H9 (cell line): ENCODE results near the gene STARD3. TPM values are rescaled to one million over a fixed set of nuclear protein-coding genes. Genes with fewer than 3 reads are reported as not detected.

Experiments
- DNase-seq: peaks from one replicate; pipeline ENCODE4 v3.0.0-alpha.2; 2017
- H2AFZ ChIP-seq: one replicate; pipeline ENCODE4 v1.6.1; 2013; ENCODE audit warnings: mild to moderate bottlenecking, low read length, control low read depth, moderate library complexity
- H2AK5ac ChIP-seq: 2 replicates; pipeline ENCODE4 v1.6.1; 2013; ENCODE audit warnings: low read length, control low read depth, mixed read lengths; ENCODE audit not compliant: insufficient read length
- H2BK120ac ChIP-seq: one replicate; pipeline ENCODE4 v1.6.1; 2013; ENCODE audit warnings: low read depth, mild to moderate bottlenecking, low read length, control low read depth, inconsistent platforms; ENCODE audit not compliant: poor library complexity, severe bottlenecking
- H2BK12ac ChIP-seq: 2 replicates; pipeline ENCODE4 v1.6.1; 2013; ENCODE audit warnings: low read length, control low read depth, mixed read lengths, low read depth; ENCODE audit not compliant: insufficient read length
- H2BK15ac ChIP-seq: 2 replicates; pipeline ENCODE4 v1.6.1; 2013; ENCODE audit warnings: low read depth, low read length, control low read depth
- H2BK20ac ChIP-seq: one replicate; pipeline ENCODE4 v1.6.1; 2013; ENCODE audit warnings: low read depth, mild to moderate bottlenecking, low read length, control low read depth, inconsistent platforms; ENCODE audit not compliant: poor library complexity, severe bottlenecking
- H2BK5ac ChIP-seq: 2 replicates; pipeline ENCODE4 v1.6.1; 2013; ENCODE audit warnings: low read length, control low read depth, mixed read lengths; ENCODE audit not compliant: insufficient read length
- H3K14ac ChIP-seq: 2 replicates; pipeline ENCODE4 v1.6.1; 2013; ENCODE audit warnings: low read length, control low read depth; ENCODE audit not compliant: insufficient read depth
- H3K18ac ChIP-seq: 2 replicates; pipeline ENCODE4 v1.6.1; 2013; ENCODE audit warnings: low read depth, mild to moderate bottlenecking, mixed read lengths, low read length, control low read depth; ENCODE audit not compliant: insufficient read length
- H3K23ac ChIP-seq: 2 replicates; pipeline ENCODE4 v1.6.1; 2013; ENCODE audit warnings: low read length, control low read depth, mixed read lengths, low read depth; ENCODE audit not compliant: insufficient read length
- H3K23me2 ChIP-seq: 2 replicates; pipeline ENCODE4 v1.6.1; 2013; ENCODE audit warnings: low read depth, mild to moderate bottlenecking, mixed read lengths, low read length, control low read depth; ENCODE audit not compliant: insufficient read length, poor library complexity, severe bottlenecking
- H3K27ac ChIP-seq: 2 replicates; pipeline ENCODE4 v1.5.1; 2013; ENCODE audit warnings: low read length, control low read depth, mixed read lengths, low read depth; ENCODE audit not compliant: insufficient read length
- H3K27me3 ChIP-seq: 2 replicates; pipeline ENCODE4 v1.6.1; 2013; ENCODE audit warnings: low read length, control low read depth, inconsistent platforms; ENCODE audit not compliant: insufficient read depth
- H3K4ac ChIP-seq: 2 replicates; pipeline ENCODE4 v1.6.1; 2013; ENCODE audit warnings: low read depth, mild to moderate bottlenecking, control low read depth, inconsistent platforms, low read length, moderate library complexity
- H3K4me1 ChIP-seq: 2 replicates; pipeline ENCODE4 v1.6.1; 2013; ENCODE audit warnings: low read length, control low read depth, inconsistent platforms; ENCODE audit not compliant: insufficient read depth
- H3K4me2 ChIP-seq: 2 replicates; pipeline ENCODE4 v1.6.1; 2013; ENCODE audit warnings: low read length, control low read depth, mixed read lengths; ENCODE audit not compliant: insufficient read length, insufficient read depth
- H3K56ac ChIP-seq: 2 replicates; pipeline ENCODE4 v1.6.1; 2013; ENCODE audit warnings: low read depth, mild to moderate bottlenecking, mixed read lengths, low read length, control low read depth; ENCODE audit not compliant: insufficient read length
- H3K79me1 ChIP-seq: 2 replicates; pipeline ENCODE4 v1.6.1; 2013; ENCODE audit warnings: low read depth, mild to moderate bottlenecking, moderate library complexity, low read length, control low read depth, inconsistent platforms; ENCODE audit not compliant: insufficient read depth, poor library complexity, severe bottlenecking
- H3K79me2 ChIP-seq: 2 replicates; pipeline ENCODE4 v1.6.1; 2013; ENCODE audit warnings: low read length, control low read depth, inconsistent platforms; ENCODE audit not compliant: insufficient read depth
- H3K9ac ChIP-seq: 2 replicates; pipeline ENCODE4 v1.6.1; 2013; ENCODE audit warnings: low read length, control low read depth, mixed read lengths; ENCODE audit not compliant: insufficient read length; ENCODE audit errors: extremely low read depth
- H3K9me3 ChIP-seq: one replicate; pipeline ENCODE4 v1.6.1; 2013; ENCODE audit warnings: low read depth, low read length, inconsistent platforms; ENCODE audit not compliant: control insufficient read depth
- H3T11ph ChIP-seq: one replicate; pipeline ENCODE4 v1.6.1; 2013; ENCODE audit warnings: mild to moderate bottlenecking, low read length, control low read depth, inconsistent platforms
- H4K20me1 ChIP-seq: one replicate; pipeline ENCODE4 v1.6.1; 2013; ENCODE audit not compliant: control insufficient read depth, insufficient read length, insufficient read depth
- H4K5ac ChIP-seq: 2 replicates; pipeline ENCODE4 v1.6.1; 2013; ENCODE audit warnings: low read depth, mild to moderate bottlenecking, mixed read lengths, low read length, control low read depth; ENCODE audit not compliant: insufficient read length
- H4K8ac ChIP-seq: replicated peaks from 2 replicates; pipeline ENCODE4 v1.6.1; 2013; ENCODE audit warnings: low read length, control low read depth, mixed read lengths, low read depth; ENCODE audit not compliant: insufficient read length
- H4K91ac ChIP-seq: 2 replicates; pipeline ENCODE4 v1.6.1; 2013; ENCODE audit warnings: low read depth, mild to moderate bottlenecking, moderate library complexity, mixed read lengths, low read length, control low read depth; ENCODE audit not compliant: insufficient read length
- H3K27ac Mint-ChIP-seq, 3 experiments: 2 replicates in 2 of 3; 3 replicates in 1 of 3; pipeline ENCODE4 v1.8.0; 2020 to 2021; ENCODE audit warnings: mixed read lengths in 3 of 3, mild to moderate bottlenecking in 1 of 3, moderate library complexity in 1 of 3
- H3K27me3 Mint-ChIP-seq: 2 replicates; pipeline ENCODE4 v1.8.0; 2021; ENCODE audit warnings: low read depth, mild to moderate bottlenecking, moderate library complexity, mixed read lengths
- H3K36me3 Mint-ChIP-seq, 3 experiments: 2 replicates in 2 of 3; 3 replicates in 1 of 3; pipeline ENCODE4 v1.8.0; 2020 to 2021; ENCODE audit warnings: low read depth in 3 of 3, mixed read lengths in 3 of 3; ENCODE audit not compliant: insufficient read depth in 1 of 3
- H3K4me1 Mint-ChIP-seq, 2 experiments: 2 replicates each; pipeline ENCODE4 v1.8.0; 2020; ENCODE audit warnings: mixed read lengths in 2 of 2
- H3K4me3 Mint-ChIP-seq, 2 experiments: 2 replicates in 1 of 2; 3 replicates in 1 of 2; pipeline ENCODE4 v1.8.0; 2020 to 2021; ENCODE audit warnings: mild to moderate bottlenecking in 2 of 2, mixed read lengths in 2 of 2, moderate library complexity in 1 of 2
- H3K9me3 Mint-ChIP-seq, 2 experiments: 2 replicates in 1 of 2; 3 replicates in 1 of 2; pipeline ENCODE4 v1.8.0; 2020; ENCODE audit warnings: mild to moderate bottlenecking in 2 of 2, mixed read lengths in 2 of 2, moderate library complexity in 1 of 2
- CTCF ChIP-seq: fragments of 200-600 bp; sonication (generic); conservative IDR thresholded peaks from 3 replicates; pipeline ENCODE4 v1.8.0; 2021; ENCODE audit warnings: antibody characterized with exemption, mild to moderate bottlenecking
- whole genome bisulfite sequencing: extraction: QIAGEN DNeasy Blood & Tissue Kit; methylation state at CpG from one replicate; pipeline ENCODE4 v1.1.7; 2013; ENCODE audit warnings: missing lambda C conversion rate, low lambda C conversion rate, mixed read lengths; ENCODE audit not compliant: insufficient read length; ENCODE audit errors: extremely low coverage; 5-methylcytosine and 5-hydroxymethylcytosine counted together
- total RNA-seq: library from RNA; stranded (reverse); gene quantifications from 2 replicates; pipeline ENCODE4 v1.2.1, GENCODE V29; 2021

The STARD3 gene
- total RNA-seq, 1 experiment from 2014 or later, result 51.3 TPM

- Histone ChIP-seq H3K9ac (no peak overlapping the region), H3K9me3 (no peaks in the 10 kb centered on the region), H3K79me1 (no peaks in the 10 kb centered on the region), H2BK120ac (no peak overlapping the region), H3K27ac (no peak overlapping the region), H3K4me1 (no peaks in the 10 kb centered on the region), H2AK5ac (no peak overlapping the region), H3K23ac (no peak overlapping the region), H4K20me1 (no peaks in the 10 kb centered on the region), H2BK5ac (no peak overlapping the region), H3K18ac (no peak overlapping the region), H3K56ac (no peak overlapping the region), H2BK15ac (no peak overlapping the region), H4K5ac (no peak overlapping the region), H2BK20ac (no peak overlapping the region), H3K23me2 (peaks cover 2% of the 10 kb centered on the region), H3K4me2 (peak overlapping the region; percentile 75), H3K79me2 (no peaks in the 10 kb centered on the region), H2AFZ (no peak overlapping the region), H3T11ph (no peak overlapping the region), H4K8ac (no peak overlapping the region), H3K27me3 (peaks cover 19% of the 10 kb centered on the region; the same call in 1 of the 2 replicates), H3K14ac (no peak overlapping the region), H2BK12ac (no peak overlapping the region), H4K91ac (no peak overlapping the region), H3K4ac (no peak overlapping the region)
- H3K4me1 Mint-ChIP-seq, result peaks cover 17 to 23% of the 10 kb centered on the region in 2 experiments
- no peaks in the 10 kb centered on the region for H3K36me3 Mint-ChIP-seq
- DNase-seq, result no peak
- WGBS, result no CpG with 5 or more reads among the region's 13 CpGs
- H3K27ac Mint-ChIP-seq, result no peak overlapping the region
- peaks cover 96% of the 10 kb centered on the region for H3K27me3 Mint-ChIP-seq
- no peak for TF ChIP-seq CTCF
- H3K9me3 Mint-ChIP-seq, result no peaks in the 10 kb centered on the region; a peak in 1 of 5 replicates
- peak overlapping the region in 1 of 2 experiments; percentile 48; a peak in 1 of 5 replicates for H3K4me3 Mint-ChIP-seq
Measured at GRCh38 chr17:39618956-39619785, 17.8 kb upstream of the STARD3 start.
